ENCODE data around the gene KLF13. TPM values are rescaled to one million over a fixed set of nuclear protein-coding genes. Genes with fewer than 3 reads are reported as not detected.

KLF13 gene
- total RNA-seq, 2 experiments from 2014 or later = 163 to 175 TPM

- DNase-seq = no peak
- intact Hi-C loops (cut with micrococcal nuclease) = no loop called here
- Mint-ChIP-seq H3K4me1 (ENCODE audit: low read depth) (peaks cover 51% of the 10 kb centered on the region), H3K27ac (peak overlapping the region; percentile 71), H3K9me3 (peaks cover 12% of the 10 kb centered on the region), H3K27me3 (no peaks in the 10 kb centered on the region), H3K4me3 (peak overlapping the region; percentile 86), H3K36me3 (ENCODE audit: low read depth) (peaks cover 6% of the 10 kb centered on the region)
- no peak for TF ChIP-seq CTCF (IDR thresholded peaks at IDR 0.05)
- ATAC-seq = no peak
- ChIA-PET CTCF (interaction anchor here (0.6 to 2.0 kb wide), 2 partner anchors 12 to 36 kb away, joined by 3 to 6 read pairs; no protein-coding TSS in a partner anchor), POLR2A (interaction anchor here (2.2 kb wide), 1 partner anchor 42 kb away, joined by 15 read pairs; no protein-coding TSS in a partner anchor)
Measured at GRCh38 chr15:31393444-31394091, 66.9 kb downstream of the KLF13 start.

- Mint-ChIP-seq H3K4me3 (no peak overlapping the region), H3K36me3 (ENCODE audit: low read depth) (no peaks in the 10 kb centered on the region), H3K4me1 (ENCODE audit: low read depth) (peaks cover 54% of the 10 kb centered on the region), H3K9me3 (no peaks in the 10 kb centered on the region), H3K27me3 (no peaks in the 10 kb centered on the region), H3K27ac (no peak overlapping the region)
- no peak for TF ChIP-seq CTCF (IDR thresholded peaks at IDR 0.05)
- DNase-seq (no peak), ATAC-seq (no peak)
- POLR2A ChIA-PET = interaction anchor here (1.2 to 1.4 kb wide), 2 partner anchors 8 to 49 kb away, joined by 3 to 4 read pairs; no protein-coding TSS in a partner anchor
- intact Hi-C loops (cut with micrococcal nuclease) = no loop called here
- CTCF ChIA-PET = interaction anchor here (0.9 to 2.7 kb wide), 5 partner anchors 11 to 93 kb away, joined by 3 to 7 read pairs (median 3); no protein-coding TSS in a partner anchor
Measured at GRCh38 chr15:31396881-31397560, 70.4 kb downstream of the KLF13 start.

DNA sequence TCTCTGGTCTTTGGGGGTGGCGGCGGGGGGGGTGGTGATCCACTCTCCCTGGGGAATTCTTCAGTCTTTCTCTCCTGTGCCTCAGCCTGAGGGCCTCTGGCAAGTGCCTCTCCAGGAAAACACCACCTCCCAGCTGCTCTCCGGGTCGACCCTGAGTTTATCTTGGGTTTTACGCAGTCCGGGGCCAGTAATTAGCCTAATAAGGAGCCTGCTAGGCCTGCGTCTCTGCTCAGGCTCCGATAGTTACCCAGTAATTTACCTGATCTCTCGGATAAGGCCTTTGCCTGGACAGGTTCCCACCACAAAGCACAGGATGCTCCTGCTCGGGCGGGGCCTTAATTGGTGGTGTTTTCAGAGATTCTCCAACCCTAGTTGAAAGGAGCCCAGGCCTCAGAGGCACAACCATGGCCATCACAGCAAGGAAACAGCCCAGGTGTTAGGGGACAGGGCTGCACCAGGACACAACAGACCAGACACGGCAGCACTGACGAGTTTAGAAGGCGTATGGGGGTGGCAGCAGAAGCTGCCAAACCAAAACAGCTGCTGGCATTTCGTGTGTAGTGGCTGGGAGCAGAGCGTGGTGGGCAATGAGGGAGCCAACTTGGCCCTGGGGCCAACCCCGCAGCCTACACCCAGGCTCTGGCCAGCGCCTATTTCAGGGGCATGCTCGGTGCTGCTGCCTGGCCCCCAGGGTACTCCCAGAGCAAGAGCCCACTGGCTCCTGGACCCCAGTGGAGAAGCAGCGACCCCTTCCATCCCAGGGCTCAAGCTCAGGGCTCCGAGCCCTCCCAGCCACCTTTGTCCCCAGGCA, 71.4 kb downstream of the KLF13 start:
- no peaks in the 10 kb centered on the region for H3K9me3 Mint-ChIP-seq
- peak overlapping the region; percentile 42 for H3K27ac Mint-ChIP-seq
- intact Hi-C loops (cut with micrococcal nuclease) = no loop called here
- peaks cover 50% of the 10 kb centered on the region for H3K4me1 Mint-ChIP-seq (ENCODE audit: low read depth)
- ATAC-seq (no peak), DNase-seq (no peak)
- no peak for TF ChIP-seq CTCF (IDR thresholded peaks at IDR 0.05)
- H3K27me3 Mint-ChIP-seq = no peaks in the 10 kb centered on the region
- no peak overlapping the region for H3K4me3 Mint-ChIP-seq
- no peaks in the 10 kb centered on the region for H3K36me3 Mint-ChIP-seq (ENCODE audit: low read depth)
- CTCF ChIA-PET = interaction anchor here (0.7 to 2.5 kb wide), 7 partner anchors 9 to 82 kb away, joined by 3 to 9 read pairs (median 3); no protein-coding TSS in a partner anchor
- POLR2A ChIA-PET = interaction anchor here (0.8 to 1.6 kb wide), 4 partner anchors 9 to 51 kb away, joined by 3 to 7 read pairs (median 4); no protein-coding TSS in a partner anchor

- Mint-ChIP-seq H3K27me3 (no peaks in the 10 kb centered on the region), H3K4me3 (no peak overlapping the region), H3K4me1 (ENCODE audit: low read depth) (peaks cover 48% of the 10 kb centered on the region), H3K36me3 (ENCODE audit: low read depth) (no peaks in the 10 kb centered on the region), H3K27ac (peak overlapping the region; percentile 78), H3K9me3 (no peaks in the 10 kb centered on the region)
- ATAC-seq (peak; percentile 43), DNase-seq (peak; percentile 58)
- no peak for TF ChIP-seq CTCF (IDR thresholded peaks at IDR 0.05)
- POLR2A ChIA-PET = interaction anchor here (0.8 to 1.6 kb wide), 3 partner anchors 32 to 52 kb away, joined by 3 to 7 read pairs (median 4); no protein-coding TSS in a partner anchor
- intact Hi-C loops (cut with micrococcal nuclease) = no loop called here
- CTCF ChIA-PET = interaction anchor here (0.6 to 2.5 kb wide), 8 partner anchors 9 to 97 kb away, joined by 3 to 9 read pairs (median 3); no protein-coding TSS in a partner anchor
Measured at GRCh38 chr15:31398677-31399301, 72.2 kb downstream of the KLF13 start.
